ENCODE measurements around the gene PRSS27.

DNA sequence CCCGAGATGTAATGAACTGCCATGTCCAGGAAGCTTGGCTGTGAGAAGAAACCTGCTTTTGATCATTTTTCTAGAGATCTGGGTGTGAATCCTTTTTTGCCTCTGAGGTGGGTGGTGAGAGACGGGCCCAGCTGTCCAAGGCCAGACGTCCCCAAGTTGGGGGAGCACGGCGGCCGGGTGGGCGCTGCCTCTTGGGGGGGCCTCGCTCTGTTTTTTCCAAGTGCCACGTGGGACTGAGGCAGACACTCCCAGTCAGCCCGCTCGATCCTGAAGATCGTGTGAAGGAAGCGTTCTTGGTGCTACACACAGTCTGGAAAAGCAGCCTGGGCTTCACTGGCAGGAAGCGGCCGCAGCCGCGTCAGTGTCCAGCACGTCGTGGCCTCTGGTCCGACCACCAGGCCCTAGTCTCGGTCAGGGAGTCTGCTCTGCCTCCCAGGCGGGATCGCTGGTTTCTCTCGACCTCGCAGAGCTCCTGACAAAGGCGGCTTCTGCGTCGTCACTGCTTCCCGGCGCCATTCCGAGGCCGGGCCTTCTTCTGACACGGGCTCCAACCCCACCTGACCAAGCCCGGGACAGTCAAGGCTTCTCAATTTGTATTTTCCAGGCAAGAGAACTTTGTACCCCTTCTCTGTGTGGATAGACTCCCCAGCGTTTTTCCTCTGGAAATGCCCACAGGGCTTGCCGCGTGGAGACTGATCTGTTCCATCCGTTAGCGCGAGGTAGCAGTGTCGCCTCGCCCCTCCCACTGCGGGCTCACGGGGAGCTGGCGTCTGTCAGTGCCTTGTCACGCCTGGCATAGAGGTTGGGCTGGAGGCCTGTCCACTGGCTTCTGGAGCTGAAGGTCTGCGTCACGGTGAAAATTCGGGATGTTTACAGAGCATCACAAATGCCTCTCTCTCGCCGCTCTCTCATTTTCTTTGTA, 12.4 kb downstream of the PRSS27 start:
- no peak for TF ChIP-seq GATA3 (IDR thresholded peaks at IDR 0.05; ENCODE audit: low read depth, low read length)
- no peak for TF ChIP-seq GATA2 (IDR thresholded peaks at IDR 0.05; ENCODE audit: low read depth, low read length)
